NCI-H2107 treated with DMSO at 0.1 percent for 48 hours (cell line): ENCODE results near the gene ITPK1.
A peak's percentile ranks its signal among the peaks of the same experiment; 100 is the strongest.
"Not testable (repeated sequence)": the region's sequence is repeated elsewhere in the genome, so short reads cannot be mapped to it uniquely, and the experiment has no call there.

Experiments used
- DNase-seq: peaks from one replicate; lab custom pipeline; 2025; ENCODE audit not compliant: unreplicated experiment; lab: John Stamatoyannopoulos, UW

Gene ITPK1

DNA sequence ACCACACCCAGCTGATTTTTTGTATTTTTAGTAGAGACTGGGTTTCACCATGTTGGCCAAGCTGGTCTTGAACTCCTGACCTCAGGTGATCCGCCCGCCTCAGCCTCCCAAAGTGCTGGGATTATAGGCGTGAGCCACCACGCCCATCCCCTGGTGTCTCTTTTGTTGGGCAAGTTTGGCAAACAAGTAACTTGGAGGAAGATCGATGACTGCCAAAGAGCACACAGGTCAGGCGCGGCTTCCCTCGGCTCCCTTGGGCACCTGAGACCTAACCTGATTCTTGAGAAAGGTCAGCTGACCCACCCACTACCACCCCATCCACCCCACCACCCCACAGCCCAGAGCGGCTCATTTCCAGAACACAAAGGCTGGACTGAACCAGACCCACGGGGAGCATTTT, 9.9 kb downstream of the ITPK1 start:
- not testable (repeated sequence) for DNase-seq

- no peak for DNase-seq
Observed at GRCh38 chr14:93105362-93105761, 10.4 kb downstream of the ITPK1 start.

DNA sequence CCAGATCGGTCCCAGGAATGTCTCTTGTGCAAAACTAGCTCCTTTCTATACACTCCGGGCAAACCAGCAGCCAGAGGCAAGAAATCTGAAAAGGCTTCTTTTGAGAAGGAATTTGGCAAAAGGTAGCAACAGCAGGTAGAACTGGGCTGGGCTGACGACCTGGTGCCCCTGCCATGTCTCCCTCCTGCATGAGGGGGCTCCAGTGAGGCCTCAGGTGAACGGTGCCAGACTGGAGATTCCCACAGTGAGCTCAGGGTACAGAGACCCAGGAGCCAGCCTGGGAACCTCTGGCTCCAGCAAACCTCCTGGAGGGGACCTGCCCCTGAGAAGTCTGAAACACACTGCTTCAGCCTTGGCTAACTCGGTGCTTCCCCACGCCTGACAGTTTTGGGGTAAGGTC, 10.8 kb downstream of the ITPK1 start:
- peak; percentile 66 for DNase-seq

- DNase-seq: peak; percentile 73
Observed at GRCh38 chr14:93103392-93104080, 12.2 kb downstream of the ITPK1 start.

DNA sequence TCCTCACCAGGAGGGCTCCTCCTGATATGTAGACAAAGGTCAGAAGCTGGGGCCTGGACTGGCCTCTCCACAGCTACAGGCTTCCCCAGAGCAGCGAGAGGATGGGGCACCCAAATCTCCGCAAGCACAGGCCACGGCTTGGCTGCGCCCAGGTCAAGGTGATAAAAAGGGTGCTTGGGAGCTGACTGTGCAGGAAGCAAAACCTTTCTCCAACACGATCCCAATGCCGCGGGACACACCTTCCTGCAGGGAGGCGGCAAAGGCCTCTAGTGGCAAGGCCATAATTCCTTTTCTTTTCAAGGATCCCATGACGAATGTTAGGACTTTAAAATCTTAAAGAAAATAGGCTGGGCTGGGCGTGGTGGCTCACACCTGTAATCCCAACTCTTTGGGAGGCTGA, 13.6 kb downstream of the ITPK1 start:
- DNase-seq: no peak

- DNase-seq: no peak
Observed at GRCh38 chr14:93101181-93101580, 14.5 kb downstream of the ITPK1 start.

DNA sequence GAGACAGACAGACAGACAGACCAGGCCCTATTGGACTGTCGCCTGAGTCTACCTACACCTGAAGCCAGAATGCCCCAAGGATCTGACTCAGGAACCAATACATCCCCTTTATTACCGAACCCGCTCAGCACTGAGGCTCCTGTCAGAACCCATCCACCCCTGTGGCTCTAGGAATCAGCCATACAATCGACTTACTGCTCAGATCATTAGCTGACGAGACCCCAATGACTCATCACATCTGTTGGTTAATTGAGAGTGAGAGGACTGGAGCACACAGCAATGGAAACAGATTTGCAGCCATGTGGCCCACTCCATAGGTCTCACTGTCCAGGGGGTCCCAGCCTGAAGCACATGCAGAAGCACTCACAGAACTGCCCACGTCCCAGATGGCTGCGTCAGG, 15.2 kb downstream of the ITPK1 start:
- DNase-seq: no peak

DNA sequence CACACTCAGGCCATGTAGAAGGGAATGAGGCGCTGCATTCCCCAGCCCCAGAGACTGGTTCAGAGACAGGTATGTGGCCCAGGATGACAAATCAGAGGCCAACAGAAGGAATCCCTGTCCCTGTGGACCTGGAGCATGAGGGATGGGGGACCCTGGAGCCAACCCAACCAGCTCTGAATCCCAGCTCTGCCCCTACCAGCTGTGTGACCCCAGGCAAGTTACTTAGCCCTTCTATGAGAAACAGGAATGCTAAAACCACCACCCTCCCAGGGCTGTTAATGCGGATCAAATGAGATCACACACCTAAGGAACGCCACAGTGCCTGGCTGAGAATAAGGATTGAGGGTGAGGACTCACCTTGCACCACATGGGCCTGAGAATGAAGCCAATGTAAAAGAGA, 15.6 kb downstream of the ITPK1 start:
- DNase-seq: no peak

DNA sequence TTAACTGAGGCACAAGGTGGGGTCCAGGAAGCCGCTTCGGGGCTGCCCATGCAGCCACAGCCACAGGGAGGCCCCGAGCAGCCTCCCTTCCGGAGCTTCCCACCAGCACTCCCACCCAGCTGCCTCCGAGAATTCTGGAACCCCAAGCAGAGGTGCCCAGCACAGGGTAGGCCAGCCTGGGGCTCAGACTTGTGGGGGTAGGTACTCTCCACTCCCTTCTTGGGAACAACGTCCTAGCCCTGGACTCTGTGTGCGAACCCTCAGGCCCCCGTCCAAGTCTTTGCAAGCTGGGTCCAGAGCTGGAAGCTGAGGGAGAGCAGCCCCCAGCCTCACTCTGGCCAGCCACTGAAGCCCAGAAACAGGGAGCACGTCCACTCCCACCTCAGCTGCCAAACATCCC, 16.1 kb downstream of the ITPK1 start:
- no peak for DNase-seq

- no peak for DNase-seq
Observed at GRCh38 chr14:93099196-93099595, 16.5 kb downstream of the ITPK1 start.

DNA sequence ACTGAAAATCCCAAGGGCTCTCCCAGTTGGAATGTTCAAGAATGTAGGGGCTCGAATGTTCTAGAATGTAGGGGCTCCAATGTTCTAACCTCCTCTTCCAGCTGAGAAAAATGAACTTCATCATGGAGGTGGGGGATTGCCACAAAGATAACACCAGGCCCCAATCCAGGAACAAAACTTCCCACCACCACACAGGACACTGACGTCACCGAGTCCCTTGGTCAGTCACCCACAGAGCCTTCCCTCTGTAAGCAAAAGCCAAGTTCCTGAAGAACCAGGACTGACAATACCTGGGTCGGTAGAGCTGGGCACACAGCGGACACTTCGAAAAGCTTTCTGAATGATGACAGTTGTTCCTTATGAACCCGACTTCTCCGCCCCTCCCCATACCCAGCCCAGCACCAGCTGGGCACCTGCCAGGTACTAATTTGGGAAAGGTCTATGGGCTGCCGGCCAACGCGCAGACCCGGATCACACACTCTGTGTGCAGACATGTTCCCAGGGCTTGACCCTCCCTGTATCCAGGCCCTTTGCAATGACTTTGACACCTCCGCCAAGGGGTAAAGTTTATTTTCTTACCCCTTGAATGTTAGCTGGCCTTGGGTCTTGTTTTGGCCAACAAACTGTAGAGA, 18.9 kb downstream of the ITPK1 start:
- no peak for DNase-seq

DNA sequence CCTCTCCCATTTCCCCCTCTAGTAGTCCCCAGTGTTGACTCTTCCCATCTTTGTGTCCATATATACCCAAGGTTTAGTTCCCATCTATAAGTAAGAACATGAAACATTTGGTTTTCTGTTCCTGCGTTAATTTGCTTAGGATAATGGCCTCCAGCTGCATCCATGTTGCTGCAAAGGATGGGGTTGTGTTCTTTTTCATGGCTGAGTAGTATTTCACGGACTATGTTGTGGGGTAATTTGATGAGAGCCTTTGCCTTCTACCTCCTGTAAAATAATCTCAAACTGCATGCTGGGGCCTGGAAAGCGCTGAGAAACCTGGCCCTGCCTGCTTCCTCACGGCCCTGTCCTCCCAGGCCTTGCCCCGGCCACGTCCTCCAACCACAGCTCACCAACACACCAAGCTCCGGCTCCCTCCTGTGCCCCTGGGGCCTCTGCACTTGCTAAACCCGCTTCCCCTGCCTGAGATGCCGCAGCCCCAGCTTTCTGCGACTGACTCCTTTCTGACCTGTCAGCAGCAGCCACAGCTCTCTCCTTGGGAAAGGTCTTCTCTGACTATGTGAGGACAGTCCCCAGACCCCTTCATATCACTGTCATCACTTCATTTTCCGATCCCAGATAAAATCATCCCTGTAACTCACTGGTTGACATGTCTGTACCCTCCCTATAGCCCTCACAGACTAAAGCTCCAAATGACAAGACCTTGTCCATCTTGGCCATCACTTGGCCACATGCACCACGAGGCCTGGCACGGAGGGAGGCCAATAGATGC, 19.8 kb downstream of the ITPK1 start:
- DNase-seq: no peak

- no peak for DNase-seq
Observed at GRCh38 chr14:93094121-93094918, 21.4 kb downstream of the ITPK1 start.

DNA sequence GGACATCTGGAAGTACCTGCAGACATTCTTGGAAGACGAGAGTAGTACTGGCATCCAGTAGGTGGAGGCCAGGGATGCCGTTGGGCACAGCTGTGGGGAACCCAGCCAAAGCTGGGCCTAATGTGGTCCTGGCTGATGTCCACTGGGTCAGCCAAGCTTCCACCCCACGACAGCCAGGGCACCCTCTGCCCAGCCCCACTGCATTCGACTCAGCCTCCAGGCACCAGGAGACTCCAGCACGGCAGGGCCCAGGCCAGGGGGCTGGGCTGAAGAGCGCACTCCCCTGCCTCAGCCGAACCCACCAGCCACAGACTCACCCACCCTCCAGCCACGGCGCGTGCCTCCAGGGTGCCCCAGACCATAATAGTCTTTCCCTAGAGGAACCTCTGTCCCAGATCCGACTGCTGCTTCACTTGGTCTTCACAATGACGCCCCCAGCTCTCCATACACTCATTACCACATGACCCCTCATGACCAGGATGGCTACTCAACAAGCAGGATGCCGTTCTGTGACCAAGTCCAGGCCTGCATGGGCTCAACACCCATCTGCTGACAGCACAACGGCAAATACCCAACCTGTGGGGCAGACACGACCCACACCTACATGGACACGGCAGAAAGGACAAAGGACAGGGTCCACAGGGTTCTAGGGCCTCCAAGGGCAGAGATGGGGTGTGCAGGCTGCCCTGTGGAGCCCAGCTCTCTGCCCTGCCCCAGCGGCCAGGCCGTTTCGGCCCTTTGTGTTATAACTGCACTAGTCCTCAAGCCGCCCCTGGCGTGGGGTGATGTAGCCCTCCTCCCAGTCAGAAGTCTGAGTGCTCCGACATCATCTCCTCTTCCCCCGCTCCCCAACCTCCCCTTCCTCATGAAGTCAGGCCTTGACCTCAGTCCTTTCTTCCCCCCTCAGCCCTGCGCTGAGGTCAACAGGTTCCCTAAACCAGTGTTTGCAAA, 22.8 kb downstream of the ITPK1 start:
- no peak for DNase-seq

DNA sequence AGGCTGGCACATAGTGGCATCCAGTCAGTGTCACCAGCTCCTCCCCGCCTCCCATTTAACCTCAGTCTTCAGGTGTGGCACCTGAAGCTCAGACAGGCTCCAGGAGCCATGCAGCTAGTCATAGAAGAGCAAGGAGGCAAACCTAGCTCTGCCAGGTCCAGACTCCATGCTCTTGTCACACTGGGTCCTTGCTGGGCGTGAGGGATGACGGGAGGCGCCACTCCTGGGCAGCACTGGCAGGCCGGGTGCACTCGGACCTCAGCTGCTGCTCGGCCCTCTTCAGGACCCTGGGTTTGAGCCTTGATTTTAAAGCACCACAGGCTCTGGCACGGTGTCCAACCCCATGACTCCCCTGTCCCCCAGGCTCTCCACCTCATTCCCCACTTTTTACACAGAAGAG, 24.1 kb downstream of the ITPK1 start:
- DNase-seq: no peak

- DNase-seq: peak; percentile 57
Observed at GRCh38 chr14:93090826-93091555, 24.7 kb downstream of the ITPK1 start.

- no peak for DNase-seq
Observed at GRCh38 chr14:93089521-93090269, 26.0 kb downstream of the ITPK1 start.

DNA sequence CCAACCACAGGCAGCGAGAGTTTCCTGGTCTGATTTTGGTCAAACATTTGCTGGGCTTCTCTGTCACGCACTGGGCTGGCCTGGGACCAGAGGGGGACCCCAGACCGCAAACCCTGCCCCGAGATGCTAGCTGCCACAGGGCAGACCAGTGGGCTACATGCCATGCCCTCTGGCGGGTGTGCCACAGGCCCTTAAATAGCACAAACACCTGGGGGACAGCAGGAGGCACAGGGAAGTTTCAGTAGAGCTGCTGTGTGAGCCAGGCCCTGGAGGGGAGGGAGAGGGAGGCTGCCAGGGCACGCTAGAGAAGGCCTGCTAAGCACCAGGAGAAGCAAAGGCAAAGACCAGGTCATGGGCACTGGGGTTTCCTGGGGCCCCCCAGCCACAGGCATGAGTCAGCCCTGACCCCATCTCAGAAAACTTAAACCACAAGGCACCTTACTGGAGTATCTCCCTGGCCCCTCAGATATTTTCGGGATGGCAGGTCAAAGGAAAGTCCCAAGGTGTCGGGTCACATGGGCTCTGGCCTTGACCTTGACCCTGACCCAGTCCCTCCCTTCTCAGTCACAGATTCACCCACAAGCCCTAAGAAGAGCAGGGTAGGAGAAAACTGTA, 29.2 kb downstream of the ITPK1 start:
- no peak for DNase-seq
